K562 (cell line): ENCODE results near the gene ACP6. TPM values are rescaled to one million over a fixed set of nuclear protein-coding genes. Genes with fewer than 3 reads are reported as not detected.

ENCODE experiments used
- ATAC-seq: fragments of 200-7000 bp; cut with Tn5 transposase; 3 replicates; pipeline ENCODE4 v1.9.1; 2020; ENCODE audit warnings: moderate library complexity
- BruUV-seq: library from RNA; stranded (reverse); fragments of 400-500 nt; replicated peaks from 2 replicates; lab custom pipeline; 2021; lab: Mats Ljungman, UMichigan
- CTCF ChIA-PET: fragments of 300-600 bp; formaldehyde crosslinking; extraction: SDS; loops from one replicate; lab custom pipeline; 2021; ENCODE audit warnings: low intra/inter-chr PET ratio; lab: Yijun Ruan, JAX
- POLR2A ChIA-PET: fragments of 300-600, 350-650 bp; sonication (Branson Sonifier 250); formaldehyde crosslinking; extraction: SDS; loops from one replicate; lab custom pipeline; 2021; ENCODE audit warnings: antibody characterized with exemption, inconsistent platforms; lab: Yijun Ruan, JAX
- DNase-seq, 4 experiments: peaks; one replicate each; pipeline versions ENCODE4 v3.0.0 to v3.0.0-alpha.2; 2011 to 2018; ENCODE audit warnings: low spot score in 3 of 4, mixed read lengths in 3 of 4; ENCODE audit errors: extremely low read depth in 1 of 4
- FAIRE-seq: peaks from 2 replicates; lab custom pipeline; 2011; peaks lifted over from hg19 to GRCh38; lab: Jason Lieb, UNC
- H2AFZ ChIP-seq: 2 replicates; pipeline ENCODE4 v1.6.0; 2011; ENCODE audit warnings: low read depth, low read length, control low read depth, inconsistent platforms
- H3K27ac ChIP-seq: fragments of 200-600 bp; 3 replicates; pipeline ENCODE4 v1.8.0; 2011; ENCODE audit warnings: low read depth, mild to moderate bottlenecking, control low read depth, inconsistent platforms, low read length, moderate library complexity, mixed read lengths; ENCODE audit errors: extremely low read depth
- H3K27me3 ChIP-seq, 2 experiments: fragments of 300-600 bp in 1 of 2; 2 replicates in 1 of 2; 3 replicates in 1 of 2; pipeline versions ENCODE4 v1.6.0 to v1.8.0; 2011; ENCODE audit warnings: inconsistent platforms in 2 of 2, low read length in 2 of 2, mild to moderate bottlenecking in 1 of 2, mixed read lengths in 1 of 2, moderate library complexity in 1 of 2; ENCODE audit not compliant: control insufficient read depth in 2 of 2, insufficient read depth in 2 of 2
- H3K36me3 ChIP-seq: fragments of 300-600 bp; 3 replicates; pipeline ENCODE4 v1.8.0; 2011; ENCODE audit warnings: mild to moderate bottlenecking, low read length, inconsistent platforms; ENCODE audit not compliant: control insufficient read depth, insufficient read depth
- H3K4me1 ChIP-seq, 2 experiments: fragments of 200-600 bp in 1 of 2; replicated peaks in 1 of 2; 2 replicates in 1 of 2; 3 replicates in 1 of 2; pipeline versions ENCODE4 v1.5.1 to v1.8.0; 2011; ENCODE audit warnings: inconsistent platforms in 2 of 2, low read length in 2 of 2, mild to moderate bottlenecking in 1 of 2, mixed read lengths in 1 of 2, moderate library complexity in 1 of 2; ENCODE audit not compliant: control insufficient read depth in 2 of 2, insufficient read depth in 2 of 2
- H3K4me2 ChIP-seq: 2 replicates; pipeline ENCODE4 v1.6.1; 2011; ENCODE audit warnings: low read length, control low read depth, inconsistent platforms, mixed read lengths; ENCODE audit not compliant: insufficient read depth
- H3K4me3 ChIP-seq: fragments of 200-600 bp; sonication (generic), shearing (Covaris generic); 2 replicates; pipeline ENCODE4 v1.5.1; 2016; ENCODE audit warnings: control low read depth, inconsistent platforms
- H3K79me2 ChIP-seq: fragments of 200-600 bp; 3 replicates; pipeline ENCODE4 v1.8.0; 2011; ENCODE audit warnings: low read length, inconsistent platforms; ENCODE audit not compliant: control insufficient read depth, insufficient read depth
- H3K9ac ChIP-seq, 2 experiments: 2 replicates each; pipeline versions ENCODE4 v1.6.0 to v1.6.1; 2011; ENCODE audit warnings: low read depth in 2 of 2, low read length in 2 of 2, control low read depth in 1 of 2, inconsistent platforms in 1 of 2, mild to moderate bottlenecking in 1 of 2, mixed read lengths in 1 of 2; ENCODE audit not compliant: insufficient read depth in 1 of 2
- H3K9me1 ChIP-seq: one replicate; pipeline ENCODE4 v1.6.0; 2011; ENCODE audit warnings: inconsistent platforms, mild to moderate bottlenecking, low read length, moderate library complexity; ENCODE audit not compliant: control insufficient read depth, insufficient read depth
- H3K9me3 ChIP-seq: replicated peaks from 2 replicates; pipeline ENCODE4 v1.5.1; 2011; ENCODE audit warnings: low read depth, low read length, inconsistent platforms; ENCODE audit not compliant: control insufficient read depth, insufficient read depth
- H4K20me1 ChIP-seq: replicated peaks from 2 replicates; pipeline ENCODE4 v1.6.1; 2011; ENCODE audit warnings: low read length, inconsistent platforms, mixed read lengths; ENCODE audit not compliant: control insufficient read depth, insufficient read depth
- FOXP4 ChIP-seq: sonication (generic); formaldehyde crosslinking; IDR thresholded peaks from 2 replicates; pipeline ENCODE4 v1.8.0; 2022; ENCODE audit warnings: mild to moderate bottlenecking, missing genetic modification reagents, borderline replicate concordance
- WGBS: fragments of 100-300 bp; shearing (Covaris generic); methylation state at CpG from one replicate; pipeline ENCODE4 v1.1.6; 2016; ENCODE audit warnings: low coverage, mixed read lengths; ENCODE audit not compliant: insufficient coverage; ENCODE audit errors: missing lambda C conversion rate; 5-methylcytosine and 5-hydroxymethylcytosine counted together
- in situ Hi-C: fragments of 300-500 bp; cut with MboI; formaldehyde crosslinking; loops from 4 replicates; pipeline ENCODE4 v1.15.0; 2018; ENCODE audit warnings: inconsistent platforms, mixed read lengths
- intact Hi-C: fragments of 100-400 bp; cut with micrococcal nuclease; formaldehyde crosslinking; loops from 2 replicates; pipeline ENCODE4 v1.14.2; 2022
- polyA plus RNA-seq, 8 experiments: library from polyadenylated mRNA; depleted of rRNA in 4 of 8; stranded (reverse) in 5 of 8; unstranded in 3 of 8; fragments of >200 nt; fragmentation: Nextera tagmentation in 2 of 8; fragmentation: Illumina TruSeq in 1 of 8; extraction: Ambion mirVana in 2 of 8; extraction: Trizol in 1 of 8; gene quantifications; 2 replicates each; pipeline versions ENCODE4 v1.2.1 to v1.2.3, GENCODE V29; 2011 to 2014; ENCODE audit warnings: inconsistent platforms in 1 of 8, missing spikeins in 1 of 8
- total RNA-seq, 7 experiments: library from RNA; depleted of rRNA in 6 of 7; stranded (reverse); fragments of >200 nt in 6 of 7; fragmentation: Illumina TruSeq in 2 of 7; extraction: Trizol in 2 of 7; gene quantifications; 2 replicates each; pipeline versions ENCODE4 v1.2.1 to v1.2.3, GENCODE V29; 2011 to 2021; ENCODE audit warnings: low replicate concordance in 1 of 7

Gene ACP6
- total and polyA plus RNA-seq, 9 of the 15 experiments (the other 6 are each of a cell fraction or from before 2014, with no cell fraction given) = 0.05 to 1.4 (median 0.49) TPM

GRCh38 chr1:147628441-147628840 is 41.9 kb downstream of the ACP6 start:
- 22% methylated on average over 5 of the region's 5 CpGs for WGBS
- BruUV-seq = no TSS peak

More at GRCh38 chr1:147628441-147628840, 41.9 kb downstream of the ACP6 start:
- no peak overlapping the region for H2AFZ ChIP-seq
- H3K4me1 ChIP-seq = no peaks in the 10 kb centered on the region; a peak in 1 of 5 replicates
- TF ChIP-seq FOXP4 = no peak
- TF ChIP-seq, all 486 proteins: peak for 0
- no peak overlapping the region for H3K4me2 ChIP-seq
- FAIRE-seq = no peak
- CTCF ChIA-PET = interaction anchor here (1.1 to 1.8 kb wide), 2 partner anchors 11 to 133 kb away, joined by 3 to 9 read pairs; no protein-coding TSS in a partner anchor
- POLR2A ChIA-PET = no interaction called here
- H4K20me1 ChIP-seq = no peaks in the 10 kb centered on the region
- H3K27ac ChIP-seq = no peak overlapping the region
- no peak for ATAC-seq
- H3K79me2 ChIP-seq = no peaks in the 10 kb centered on the region
- peaks cover 0 to 22% of the 10 kb centered on the region in 2 experiments; a peak in 2 of 5 replicates for H3K27me3 ChIP-seq
- H3K4me3 ChIP-seq = no peak overlapping the region
- H3K9ac ChIP-seq = no peak overlapping the region
- in situ Hi-C loops (no loop called here), intact Hi-C loops (loop anchor here (5.0 kb wide), 1 partner anchor 356 kb away; no protein-coding TSS in a partner anchor)
- H3K9me1 ChIP-seq = no peaks in the 10 kb centered on the region
- no peak for DNase-seq
- no peaks in the 10 kb centered on the region for H3K36me3 ChIP-seq
- no peaks in the 10 kb centered on the region for H3K9me3 ChIP-seq
